Stimulated activated effector memory CD8-positive, alpha-beta T cell treated with anti-CD3 and anti-CD28 coated beads, Interleukin-12 subunit alpha, Interleukin-12 subunit beta, amount 100 ng/mL, for 72 hours (primary cell): ENCODE data around the gene ABCA3.

Experiments
- ATAC-seq: fragments of 150-1000 bp; cut with Tn5 transposase; 2 replicates; pipeline ENCODE4 v1.10.0; 2021
- DNase-seq, 2 donors: peaks; one replicate each; pipeline ENCODE4 v3.0.0; 2021 to 2022; ENCODE audit warnings: low spot score in 2 of 2
- H3K27ac Mint-ChIP-seq: one replicate; pipeline ENCODE4 v1.8.0; 2022; ENCODE audit warnings: mild to moderate bottlenecking, mixed read lengths
- H3K36me3 Mint-ChIP-seq: one replicate; pipeline ENCODE4 v1.8.0; 2022; ENCODE audit warnings: mild to moderate bottlenecking, mixed read lengths
- H3K4me1 Mint-ChIP-seq: one replicate; pipeline ENCODE4 v1.8.0; 2022; ENCODE audit warnings: mixed read lengths
- H3K4me3 Mint-ChIP-seq: one replicate; pipeline ENCODE4 v1.8.0; 2022; ENCODE audit warnings: mild to moderate bottlenecking, mixed read lengths
- H3K9me3 Mint-ChIP-seq: one replicate; pipeline ENCODE4 v1.8.0; 2022; ENCODE audit warnings: mixed read lengths

The ABCA3 gene

GRCh38 chr16:2233872-2234812, 106.4 kb downstream of the ABCA3 start:
- DNase-seq (no peak), ATAC-seq (no peak)
- no peaks in the 10 kb centered on the region for H3K9me3 Mint-ChIP-seq
- no peaks in the 10 kb centered on the region for H3K4me1 Mint-ChIP-seq
- H3K4me3 Mint-ChIP-seq, result no peak overlapping the region
- peaks cover 22% of the 10 kb centered on the region for H3K36me3 Mint-ChIP-seq
- H3K27ac Mint-ChIP-seq, result no peak overlapping the region

GRCh38 chr16:2233046-2233775, 107.3 kb downstream of the ABCA3 start:
- Mint-ChIP-seq H3K4me3 (no peak overlapping the region), H3K36me3 (peaks cover 22% of the 10 kb centered on the region)

GRCh38 chr16:2232094-2232990, 108.2 kb downstream of the ABCA3 start:
- H3K27ac Mint-ChIP-seq, result no peak overlapping the region
- H3K9me3 Mint-ChIP-seq, result no peaks in the 10 kb centered on the region
- ATAC-seq (no peak), DNase-seq (no peak)
- no peaks in the 10 kb centered on the region for H3K4me1 Mint-ChIP-seq
- no peak overlapping the region for H3K4me3 Mint-ChIP-seq
- H3K36me3 Mint-ChIP-seq, result peaks cover 22% of the 10 kb centered on the region

More at GRCh38 chr16:2233046-2233775, 107.3 kb downstream of the ABCA3 start:
- no peaks in the 10 kb centered on the region for H3K4me1 Mint-ChIP-seq
- no peak for ATAC-seq
- no peaks in the 10 kb centered on the region for H3K9me3 Mint-ChIP-seq
- no peak for DNase-seq
- no peak overlapping the region for H3K27ac Mint-ChIP-seq

GRCh38 chr16:2231016-2231931, 109.3 kb downstream of the ABCA3 start:
- no peak overlapping the region for H3K4me3 Mint-ChIP-seq
- no peak overlapping the region for H3K27ac Mint-ChIP-seq
- peaks cover 2% of the 10 kb centered on the region for H3K4me1 Mint-ChIP-seq
- peaks cover 22% of the 10 kb centered on the region for H3K36me3 Mint-ChIP-seq
- no peaks in the 10 kb centered on the region for H3K9me3 Mint-ChIP-seq
- DNase-seq (no peak), ATAC-seq (no peak)

DNA sequence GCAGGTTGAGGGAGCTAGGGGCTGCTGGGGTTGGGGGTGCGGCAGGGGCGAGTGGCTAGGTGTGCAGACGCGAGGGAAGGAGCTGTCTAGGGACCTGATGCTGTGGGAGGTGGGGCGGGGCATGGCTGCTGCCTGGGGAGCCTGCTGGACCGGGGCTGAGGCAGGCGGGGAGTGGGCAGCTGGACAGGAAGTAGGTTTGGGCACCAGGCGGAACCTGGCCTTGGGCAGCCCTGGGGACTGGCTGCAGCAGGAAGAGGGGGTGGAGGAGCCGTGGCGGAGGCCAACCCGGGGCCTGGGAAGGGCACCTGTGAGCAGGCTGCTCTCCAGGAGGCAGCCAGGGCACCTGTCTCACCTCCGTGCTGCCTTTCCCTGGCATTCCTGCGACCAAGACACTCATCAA, 110.2 kb downstream of the ABCA3 start:
- Mint-ChIP-seq H3K27ac (peak overlapping the region; percentile 61), H3K9me3 (no peaks in the 10 kb centered on the region)

DNA sequence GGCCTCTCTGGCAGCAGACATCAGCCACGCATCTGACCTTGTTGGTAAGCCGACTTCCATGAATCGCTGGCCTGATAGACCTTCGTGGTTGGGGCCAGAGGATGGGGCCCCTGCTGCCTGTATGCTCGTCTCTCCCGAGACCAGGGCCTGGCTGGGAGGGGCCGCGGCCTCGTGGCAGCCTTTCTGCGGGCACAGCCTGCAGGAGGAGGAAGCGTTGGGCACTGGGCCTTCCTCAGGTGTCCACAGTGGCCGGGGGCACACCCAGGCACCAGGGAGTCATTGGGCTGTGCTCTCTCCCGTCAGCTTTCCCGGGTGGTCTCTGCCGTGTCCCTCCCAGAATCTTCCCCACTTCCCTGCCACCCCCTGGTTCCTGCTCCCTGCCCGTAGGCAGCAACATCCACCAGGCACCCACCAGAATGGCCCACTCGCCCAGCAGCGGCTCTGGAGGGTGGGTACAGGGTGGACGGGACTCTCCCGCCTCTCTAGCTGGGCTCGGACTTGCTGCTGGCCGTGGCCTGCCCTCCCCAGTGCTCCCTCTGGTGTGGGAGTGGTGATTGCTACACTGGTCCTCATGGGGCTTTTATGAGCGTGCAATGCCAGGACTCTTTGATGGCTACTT, 110.8 kb downstream of the ABCA3 start:
- H3K9me3 Mint-ChIP-seq, result no peaks in the 10 kb centered on the region
- peaks cover 33% of the 10 kb centered on the region for H3K36me3 Mint-ChIP-seq
- ATAC-seq (no peak), DNase-seq (no peak)
- H3K4me3 Mint-ChIP-seq, result no peak overlapping the region
- peaks cover 10% of the 10 kb centered on the region for H3K4me1 Mint-ChIP-seq
- H3K27ac Mint-ChIP-seq, result peak overlapping the region; percentile 61

More for the DNA sequence above, 110.2 kb downstream of the ABCA3 start:
- Mint-ChIP-seq H3K36me3 (peaks cover 31% of the 10 kb centered on the region), H3K4me3 (no peak overlapping the region), H3K4me1 (peaks cover 7% of the 10 kb centered on the region)
- DNase-seq (no peak), ATAC-seq (no peak)

GRCh38 chr16:2229091-2229490, 111.4 kb downstream of the ABCA3 start:
- DNase-seq, result no peak
- Mint-ChIP-seq H3K27ac (no peak overlapping the region), H3K4me1 (peaks cover 16% of the 10 kb centered on the region), H3K9me3 (no peaks in the 10 kb centered on the region), H3K4me3 (no peak overlapping the region), H3K36me3 (peaks cover 28% of the 10 kb centered on the region)
- no peak for ATAC-seq

DNA sequence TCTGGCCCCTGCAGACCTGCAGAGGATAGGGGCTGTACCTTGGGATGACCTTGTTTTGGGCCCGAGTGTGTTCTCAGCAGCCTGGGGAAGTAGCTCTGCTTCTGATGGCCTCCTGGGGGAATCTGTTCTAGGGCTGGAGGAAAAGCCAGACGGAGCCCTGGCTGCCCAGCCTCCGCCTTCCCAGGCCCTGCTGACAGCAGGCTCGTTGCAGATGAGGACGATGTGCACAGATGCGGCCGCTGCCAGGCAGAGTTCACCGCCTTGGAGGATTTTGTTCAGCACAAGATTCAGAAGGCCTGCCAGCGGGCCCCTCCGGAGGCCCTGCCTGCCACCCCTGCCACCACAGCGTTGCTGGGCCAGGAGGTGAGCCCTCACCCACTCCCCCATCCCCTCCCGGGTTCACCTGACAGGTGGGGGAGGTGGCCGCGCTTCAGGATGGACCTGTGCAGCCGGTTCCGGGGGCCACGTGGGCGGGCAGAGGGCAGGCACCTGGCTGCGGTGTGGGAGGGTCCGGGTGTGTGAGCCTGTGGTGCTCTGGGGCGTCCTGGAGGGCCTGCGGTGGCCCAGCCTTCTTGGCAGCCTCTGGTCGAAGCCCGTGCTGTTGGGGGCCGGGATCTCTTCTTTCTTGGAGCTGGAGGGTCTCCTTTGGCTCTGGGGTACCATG, 112.2 kb downstream of the ABCA3 start:
- Mint-ChIP-seq H3K4me3 (no peak overlapping the region), H3K9me3 (no peaks in the 10 kb centered on the region), H3K36me3 (peaks cover 21% of the 10 kb centered on the region), H3K27ac (no peak overlapping the region), H3K4me1 (peaks cover 17% of the 10 kb centered on the region)
- DNase-seq, result no peak
- ATAC-seq, result no peak

DNA sequence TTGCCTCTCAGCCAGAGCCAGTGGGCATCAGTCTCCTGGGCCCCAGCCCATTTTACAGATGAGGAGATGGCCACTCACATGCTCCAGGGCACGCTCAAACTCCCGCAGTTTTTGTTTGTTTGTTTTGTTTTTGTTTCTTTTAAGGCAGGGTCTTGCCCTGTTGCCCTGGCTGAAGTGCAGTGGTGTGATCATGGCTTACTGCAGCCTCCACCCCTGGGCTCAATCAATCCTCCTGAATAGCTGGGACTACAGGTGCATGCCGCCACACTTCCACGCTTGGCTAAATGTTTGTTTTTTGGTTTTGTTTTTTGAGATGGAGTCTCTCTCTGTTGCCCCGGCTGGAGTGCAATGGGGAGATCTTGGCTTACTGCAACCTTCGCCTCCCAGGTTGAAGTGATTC, 113.6 kb downstream of the ABCA3 start:
- Mint-ChIP-seq H3K4me1 (peaks cover 17% of the 10 kb centered on the region), H3K4me3 (no peak overlapping the region), H3K27ac (peak overlapping the region; percentile 69), H3K9me3 (no peaks in the 10 kb centered on the region), H3K36me3 (peaks cover 19% of the 10 kb centered on the region)
- ATAC-seq (no peak), DNase-seq (no peak)

- Mint-ChIP-seq H3K36me3 (peaks cover 16% of the 10 kb centered on the region), H3K27ac (peak overlapping the region; percentile 69), H3K4me3 (no peak overlapping the region), H3K4me1 (peaks cover 17% of the 10 kb centered on the region), H3K9me3 (no peaks in the 10 kb centered on the region)
- DNase-seq (no peak), ATAC-seq (no peak)
These were observed 114.2 kb downstream of the ABCA3 start for GRCh38 chr16:2226245-2226793.
